Erythroblast (primary cell): ENCODE results near the gene ELK3.

Source experiments
- GATA1 ChIP-seq: IDR thresholded peaks from 2 replicates; pipeline ENCODE4 v1.6.1; 2011; ENCODE audit warnings: low read depth, mild to moderate bottlenecking, control low read depth, low read length, moderate library complexity
- POLR2A ChIP-seq: IDR thresholded peaks from 2 replicates; pipeline ENCODE4 v1.6.1; 2011; ENCODE audit warnings: mild to moderate bottlenecking, low read length

DNA sequence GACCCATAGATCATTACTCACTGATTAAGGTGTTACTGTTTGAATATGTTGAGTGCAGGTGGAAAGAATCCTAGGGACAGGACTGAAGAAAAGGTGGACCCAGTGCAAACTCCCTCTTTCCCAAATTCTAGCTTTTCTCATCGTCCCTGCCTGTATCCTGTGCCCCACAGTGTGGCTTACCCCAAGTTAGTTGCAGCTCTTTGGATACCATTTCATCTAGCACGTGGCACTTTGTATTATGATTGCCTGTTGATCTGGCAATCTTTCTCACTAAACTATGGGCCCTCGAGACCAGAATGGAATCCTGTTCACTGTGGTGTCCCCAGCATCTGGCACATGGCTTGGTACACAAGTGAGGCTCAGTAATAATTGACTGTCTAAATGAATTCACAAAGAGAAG lies 66.5 kb downstream of the ELK3 start:
- no peak for TF ChIP-seq POLR2A
- TF ChIP-seq GATA1 = no peak
